AG04450 (cell line): ENCODE results near the gene ACTR3C. TPM values are rescaled to one million over a fixed set of nuclear protein-coding genes. Genes with fewer than 3 reads are reported as not detected.
"Not testable (repeated sequence)": the region's sequence is repeated elsewhere in the genome, so short reads cannot be mapped to it uniquely, and the experiment has no call there.

Source experiments
- CTCF ChIA-PET: fragments of 300-600, 350-600 bp; formaldehyde crosslinking; extraction: SDS; loops from one replicate; lab custom pipeline; 2022; ENCODE audit warnings: antibody characterized with exemption, inconsistent platforms; lab: Charles Lee
- POLR2A ChIA-PET: fragments of 350-600 bp; formaldehyde crosslinking; extraction: SDS; loops from one replicate; lab custom pipeline; 2021; ENCODE audit warnings: antibody characterized with exemption, inconsistent platforms; lab: Yijun Ruan, JAX
- DNase-seq: peaks from one replicate; pipeline ENCODE4 v3.0.0-alpha.2; 2011; ENCODE audit warnings: low read depth, low spot score
- H3K27ac ChIP-seq: one replicate; pipeline ENCODE4 v1.5.1; 2012; ENCODE audit warnings: low read depth, low read length, control low read depth
- H3K27me3 ChIP-seq: one replicate; pipeline ENCODE4 v1.6.0; 2012; ENCODE audit warnings: low read length; ENCODE audit not compliant: control insufficient read depth, insufficient read depth
- H3K4me3 ChIP-seq: 2 replicates; pipeline ENCODE4 v1.5.1; 2011; ENCODE audit warnings: mild to moderate bottlenecking, low read depth, low read length, control low read depth
- H3K9me3 ChIP-seq: 2 replicates; pipeline ENCODE4 v1.5.1; 2012; ENCODE audit warnings: low read length; ENCODE audit not compliant: control insufficient read depth, insufficient read depth
- CTCF ChIP-seq: IDR thresholded peaks from 2 replicates; pipeline ENCODE4 v1.5.1; 2011; ENCODE audit warnings: low read depth, low read length, control low read depth, inconsistent platforms
- polyA plus RNA-seq: library from polyadenylated mRNA; depleted of rRNA; stranded (reverse); fragments of >200 nt; gene quantifications from 2 replicates; pipeline ENCODE4 v1.2.3, GENCODE V29; 2011

ACTR3C gene
- polyA plus RNA-seq, 1 experiment: 0.31 TPM

- no peak overlapping the region for H3K27ac ChIP-seq
- no peaks in the 10 kb centered on the region for H3K27me3 ChIP-seq
- no peak for DNase-seq
- H3K9me3 ChIP-seq: no peaks in the 10 kb centered on the region
- POLR2A ChIA-PET: no interaction called here
- TF ChIP-seq CTCF: no peak
- CTCF ChIA-PET: no interaction called here
- H3K4me3 ChIP-seq: no peak overlapping the region
Measured at GRCh38 chr7:150314639-150315239, 8.6 kb downstream of the ACTR3C start.

GRCh38 chr7:150313870-150314269 lies 9.5 kb downstream of the ACTR3C start:
- Histone ChIP-seq H3K9me3 (no peaks in the 10 kb centered on the region), H3K4me3 (no peak overlapping the region), H3K27me3 (no peaks in the 10 kb centered on the region), H3K27ac (no peak overlapping the region)
- CTCF ChIA-PET: interaction anchor here (0.5 kb wide), 1 partner anchor 463 kb away, joined by 3 read pairs; no protein-coding TSS in a partner anchor
- POLR2A ChIA-PET: no interaction called here
- no peak for DNase-seq
- TF ChIP-seq CTCF: no peak

GRCh38 chr7:150313367-150313809 lies 10.0 kb downstream of the ACTR3C start:
- TF ChIP-seq CTCF: no peak
- ChIA-PET CTCF (interaction anchor here (0.5 kb wide), 1 partner anchor 464 kb away, joined by 3 read pairs; no protein-coding TSS in a partner anchor), POLR2A (no interaction called here)
- Histone ChIP-seq H3K9me3 (no peaks in the 10 kb centered on the region), H3K27me3 (no peaks in the 10 kb centered on the region), H3K27ac (no peak overlapping the region), H3K4me3 (no peak overlapping the region)
- no peak for DNase-seq

- POLR2A ChIA-PET, DNase-seq, CTCF ChIA-PET, H3K27me3 ChIP-seq, H3K27ac ChIP-seq, H3K9me3 ChIP-seq, H3K4me3 ChIP-seq: not testable (repeated sequence)
Measured at GRCh38 chr7:150312649-150313366, 10.5 kb downstream of the ACTR3C start.

GRCh38 chr7:150311711-150312110 lies 11.6 kb downstream of the ACTR3C start:
- Histone ChIP-seq H3K9me3 (no peaks in the 10 kb centered on the region), H3K27ac (no peak overlapping the region), H3K27me3 (no peaks in the 10 kb centered on the region), H3K4me3 (no peak overlapping the region)
- DNase-seq: no peak
- TF ChIP-seq CTCF: no peak
- POLR2A ChIA-PET: no interaction called here
- CTCF ChIA-PET: no interaction called here
